CD4-positive, alpha-beta T cell (primary cell): Measurements from ENCODE around the gene IARS2. TPM values are rescaled to one million over a fixed set of nuclear protein-coding genes. Genes with fewer than 3 reads are reported as not detected.
A peak's percentile ranks its signal among the peaks of the same experiment; 100 is the strongest.

Source experiments
- ATAC-seq: fragments of 200-7000 bp; cut with Tn5 transposase; one replicate; pipeline ENCODE4 v1.10.0; 2022; ENCODE audit warnings: mild to moderate bottlenecking; ENCODE audit not compliant: poor library complexity
- CTCF ChIA-PET: fragments of 350-600 bp; sonication (Branson Sonifier 250); formaldehyde crosslinking; loops from one replicate; lab custom pipeline; 2021; ENCODE audit warnings: antibody characterized with exemption, inconsistent platforms; lab: Charles Lee
- POLR2A ChIA-PET: fragments of 350-600 bp; sonication (Branson Sonifier 250); formaldehyde crosslinking; loops from one replicate; lab custom pipeline; 2021; ENCODE audit warnings: antibody characterized with exemption, inconsistent platforms; lab: Charles Lee
- DNase-seq, 14 experiments: peaks; one replicate each; pipeline ENCODE4 v3.0.0-alpha.2; 2013 to 2020; ENCODE audit warnings: mixed read lengths in 2 of 14
- H3K27ac ChIP-seq, 2 donors: one replicate each; pipeline versions ENCODE4 v1.5.1 to v1.7.0; 2013; ENCODE audit warnings: low read length in 2 of 2, low read depth in 1 of 2, mild to moderate bottlenecking in 1 of 2
- H3K27me3 ChIP-seq, 2 experiments: 1 replicate in 1 of 2; 2 replicates in 1 of 2; pipeline versions ENCODE4 v1.6.1 to v1.7.0; 2013; ENCODE audit warnings: low read length in 2 of 2, control low read depth in 1 of 2, mild to moderate bottlenecking in 1 of 2, moderate library complexity in 1 of 2; ENCODE audit not compliant: insufficient read depth in 2 of 2, control insufficient read depth in 1 of 2
- H3K36me3 ChIP-seq: one replicate; pipeline ENCODE4 v1.6.1; 2013; ENCODE audit warnings: low read length, control low read depth; ENCODE audit not compliant: insufficient read depth
- H3K4me1 ChIP-seq: one replicate; pipeline ENCODE4 v1.6.1; 2013; ENCODE audit warnings: low read length, control low read depth; ENCODE audit not compliant: insufficient read depth
- H3K4me3 ChIP-seq: one replicate; pipeline ENCODE4 v1.5.1; 2013; ENCODE audit warnings: mild to moderate bottlenecking, low read length, moderate library complexity
- H3K9me3 ChIP-seq, 2 experiments: 1 replicate in 1 of 2; 2 replicates in 1 of 2; pipeline versions ENCODE4 v1.6.1 to v1.7.0; 2013; ENCODE audit warnings: low read length in 2 of 2, mild to moderate bottlenecking in 2 of 2, control low read depth in 1 of 2, moderate library complexity in 1 of 2; ENCODE audit not compliant: control insufficient read depth in 1 of 2, insufficient read depth in 1 of 2
- H3K27ac Mint-ChIP-seq: one replicate; pipeline ENCODE4 v1.8.0; 2020; ENCODE audit warnings: mixed read lengths
- H3K27me3 Mint-ChIP-seq: one replicate; pipeline ENCODE4 v1.8.0; 2021; ENCODE audit warnings: mixed read lengths
- H3K36me3 Mint-ChIP-seq: one replicate; pipeline ENCODE4 v1.8.0; 2021; ENCODE audit warnings: low read depth, mixed read lengths
- H3K4me1 Mint-ChIP-seq: one replicate; pipeline ENCODE4 v1.8.0; 2021; ENCODE audit warnings: low read depth, mixed read lengths
- H3K4me3 Mint-ChIP-seq: one replicate; pipeline ENCODE4 v1.8.0; 2020; ENCODE audit warnings: mild to moderate bottlenecking, mixed read lengths
- H3K9me3 Mint-ChIP-seq: one replicate; pipeline ENCODE4 v1.8.0; 2020; ENCODE audit warnings: mixed read lengths
- intact Hi-C, 2 experiments: fragments of 100-400 bp; cut with DNase I in 1 of 2; cut with micrococcal nuclease in 1 of 2; formaldehyde crosslinking; loops; one replicate each; pipeline versions ENCODE4 v1.15.1 to v1.9.0; 2023 to 2025; cut with DNase I, micrococcal nuclease
- total RNA-seq, 174 experiments: library from RNA in 2 of 174; stranded (reverse) in 2 of 174; gene quantifications; one replicate each; pipeline ENCODE4 v1.2.3 and lab custom pipeline; 2021 to 2026
- TF ChIP-seq, protein P1 (sequence below): fragments of 200-600 bp; IDR thresholded peaks from one replicate; pipeline ENCODE4 v1.8.0; 2022; ENCODE audit warnings: antibody characterized with exemption, mild to moderate bottlenecking

Gene IARS2
- total RNA-seq, 2 experiments from 2014 or later = 18.9 to 19.0 TPM

DNA sequence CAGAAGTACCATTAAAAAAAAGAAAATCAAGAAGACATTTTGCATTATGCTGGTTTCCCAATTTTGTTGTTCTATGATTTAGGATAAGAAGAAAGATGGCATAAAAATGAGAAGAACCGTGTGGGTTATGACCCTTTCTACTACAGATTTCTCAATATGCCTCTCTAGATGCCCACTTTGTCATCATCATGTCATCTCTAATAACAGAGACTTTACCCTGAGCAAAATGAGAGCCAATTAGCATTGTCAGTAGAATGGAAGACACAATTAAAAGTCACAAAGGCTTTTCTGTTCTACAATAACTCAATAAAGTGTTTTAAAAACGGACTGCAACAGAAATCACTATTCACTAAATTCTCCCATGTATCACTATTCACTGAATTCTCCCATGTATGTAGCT is 92.8 kb downstream of the IARS2 start:
- H3K4me1 Mint-ChIP-seq = no peaks in the 10 kb centered on the region
- peaks cover 87% of the 10 kb centered on the region for H3K36me3 Mint-ChIP-seq
- Histone ChIP-seq H3K36me3 (peaks cover 66% of the 10 kb centered on the region), H3K4me1 (no peaks in the 10 kb centered on the region), H3K9me3 (no peaks in the 10 kb centered on the region), H3K27ac (no peak overlapping the region), H3K4me3 (no peak overlapping the region), H3K27me3 (no peaks in the 10 kb centered on the region)
- H3K9me3 Mint-ChIP-seq = no peaks in the 10 kb centered on the region
- H3K27me3 Mint-ChIP-seq = no peaks in the 10 kb centered on the region
- TF ChIP-seq, protein P1, sequence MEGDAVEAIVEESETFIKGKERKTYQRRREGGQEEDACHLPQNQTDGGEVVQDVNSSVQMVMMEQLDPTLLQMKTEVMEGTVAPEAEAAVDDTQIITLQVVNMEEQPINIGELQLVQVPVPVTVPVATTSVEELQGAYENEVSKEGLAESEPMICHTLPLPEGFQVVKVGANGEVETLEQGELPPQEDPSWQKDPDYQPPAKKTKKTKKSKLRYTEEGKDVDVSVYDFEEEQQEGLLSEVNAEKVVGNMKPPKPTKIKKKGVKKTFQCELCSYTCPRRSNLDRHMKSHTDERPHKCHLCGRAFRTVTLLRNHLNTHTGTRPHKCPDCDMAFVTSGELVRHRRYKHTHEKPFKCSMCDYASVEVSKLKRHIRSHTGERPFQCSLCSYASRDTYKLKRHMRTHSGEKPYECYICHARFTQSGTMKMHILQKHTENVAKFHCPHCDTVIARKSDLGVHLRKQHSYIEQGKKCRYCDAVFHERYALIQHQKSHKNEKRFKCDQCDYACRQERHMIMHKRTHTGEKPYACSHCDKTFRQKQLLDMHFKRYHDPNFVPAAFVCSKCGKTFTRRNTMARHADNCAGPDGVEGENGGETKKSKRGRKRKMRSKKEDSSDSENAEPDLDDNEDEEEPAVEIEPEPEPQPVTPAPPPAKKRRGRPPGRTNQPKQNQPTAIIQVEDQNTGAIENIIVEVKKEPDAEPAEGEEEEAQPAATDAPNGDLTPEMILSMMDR = no peak
- intact Hi-C loops = no loop called here
- no peak overlapping the region for H3K27ac Mint-ChIP-seq
- ChIA-PET CTCF (no interaction called here), POLR2A (no interaction called here)
- ATAC-seq = no peak
- no peak overlapping the region for H3K4me3 Mint-ChIP-seq
- DNase-seq = no peak

DNA sequence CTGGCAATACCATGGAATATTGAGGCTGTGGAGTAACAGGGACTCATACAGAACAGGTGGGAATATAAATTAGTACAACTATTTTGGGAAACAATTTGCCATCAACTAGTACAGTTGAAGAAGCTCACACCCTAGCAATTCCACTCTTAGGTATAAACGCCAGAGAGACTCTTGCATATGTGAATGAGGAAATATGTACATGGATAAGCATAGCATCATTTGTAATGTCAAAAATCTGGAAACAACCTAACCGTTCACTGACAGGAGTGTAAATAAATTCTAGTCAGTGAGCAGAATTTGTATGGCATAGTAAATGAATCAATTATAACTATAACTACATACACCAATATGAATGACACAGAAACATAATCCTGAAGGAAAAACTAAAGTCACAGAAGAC is 94.6 kb downstream of the IARS2 start:
- ChIA-PET POLR2A (no interaction called here), CTCF (no interaction called here)
- no peaks in the 10 kb centered on the region for H3K27me3 ChIP-seq
- H3K27me3 Mint-ChIP-seq = no peaks in the 10 kb centered on the region
- no peak overlapping the region for H3K4me3 ChIP-seq
- H3K36me3 ChIP-seq = peaks cover 66% of the 10 kb centered on the region
- H3K4me1 Mint-ChIP-seq = no peaks in the 10 kb centered on the region
- intact Hi-C loops = no loop called here
- TF ChIP-seq, protein P1 = no peak
- H3K9me3 Mint-ChIP-seq = no peaks in the 10 kb centered on the region
- H3K4me3 Mint-ChIP-seq = no peak overlapping the region
- H3K9me3 ChIP-seq = no peaks in the 10 kb centered on the region
- no peak for ATAC-seq
- H3K27ac Mint-ChIP-seq = no peak overlapping the region
- H3K4me1 ChIP-seq = no peaks in the 10 kb centered on the region
- H3K27ac ChIP-seq = no peak overlapping the region
- DNase-seq = no peak
- peaks cover 89% of the 10 kb centered on the region for H3K36me3 Mint-ChIP-seq

DNA sequence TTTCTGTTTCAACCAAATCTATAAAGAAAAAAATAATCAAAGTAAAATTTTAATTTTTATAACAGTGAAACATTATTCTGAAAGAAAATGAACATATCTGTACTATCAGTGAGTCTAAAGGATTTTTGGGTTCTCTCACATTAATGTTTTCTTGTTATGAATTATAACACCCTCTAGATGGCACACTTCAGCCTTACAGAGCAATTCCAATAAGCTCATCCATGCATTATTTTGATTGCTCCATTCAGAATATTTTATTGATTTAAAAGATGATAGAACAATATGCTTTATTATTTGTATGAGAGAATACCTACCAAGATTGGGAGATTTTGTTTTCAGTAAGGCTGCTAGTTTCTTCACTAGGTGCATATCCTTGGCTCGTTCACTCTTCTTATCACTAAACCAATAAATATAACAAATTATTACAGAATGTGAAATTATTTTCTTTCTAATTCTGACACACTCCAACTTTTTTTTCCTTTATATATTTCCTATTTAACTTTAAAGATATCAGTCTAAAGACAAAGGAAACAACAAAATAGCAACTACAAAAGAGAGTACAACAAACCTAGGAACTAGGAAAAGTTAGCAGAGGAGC is 95.9 kb downstream of the IARS2 start:
- no peak for ATAC-seq
- Mint-ChIP-seq H3K27me3 (no peaks in the 10 kb centered on the region), H3K4me1 (no peaks in the 10 kb centered on the region), H3K36me3 (peaks cover 92% of the 10 kb centered on the region), H3K27ac (no peak overlapping the region), H3K9me3 (no peaks in the 10 kb centered on the region), H3K4me3 (no peak overlapping the region)
- Histone ChIP-seq H3K27ac (no peak overlapping the region), H3K36me3 (peaks cover 74% of the 10 kb centered on the region), H3K4me1 (no peaks in the 10 kb centered on the region), H3K9me3 (no peaks in the 10 kb centered on the region), H3K4me3 (no peak overlapping the region), H3K27me3 (no peaks in the 10 kb centered on the region)
- DNase-seq = peak in 3 of 14 experiments; percentile 16 to 29 (median 27)
- intact Hi-C loops = no loop called here
- POLR2A ChIA-PET = interaction anchor here (0.9 kb wide), 1 partner anchor 26 kb away, joined by 3 read pairs; no protein-coding TSS in a partner anchor
- TF ChIP-seq, protein P1 = peak; percentile 58
- CTCF ChIA-PET = no interaction called here
